DND-41 (cell line): ENCODE results near the gene SYT1.

ENCODE experiments used
- ATAC-seq: fragments of 200-7000 bp; cut with Tn5 transposase; 3 replicates; pipeline ENCODE4 v1.9.1; 2021; ENCODE audit warnings: low read depth; ENCODE audit not compliant: insufficient read depth
- DNase-seq: peaks from one replicate; pipeline ENCODE4 v3.0.0-alpha.2; 2020
- H2AFZ ChIP-seq: 2 replicates; pipeline ENCODE4 v1.6.0; 2012; ENCODE audit warnings: low read depth, low read length
- H3K27ac ChIP-seq: 2 replicates; pipeline ENCODE4 v1.5.1; 2012; ENCODE audit warnings: low read length, inconsistent platforms
- H3K27me3 ChIP-seq: fragments of 200-600 bp; sonication (generic); 2 replicates; pipeline ENCODE4 v1.6.0; 2012; ENCODE audit warnings: low read length, mild to moderate bottlenecking, inconsistent platforms; ENCODE audit not compliant: insufficient read depth, poor library complexity
- H3K36me3 ChIP-seq: 2 replicates; pipeline ENCODE4 v1.5.1; 2012; ENCODE audit warnings: low read length, inconsistent platforms; ENCODE audit not compliant: insufficient read depth
- H3K4me1 ChIP-seq: 2 replicates; pipeline ENCODE4 v1.5.1; 2012; ENCODE audit warnings: mild to moderate bottlenecking, low read length; ENCODE audit not compliant: insufficient read depth
- H3K4me2 ChIP-seq: 2 replicates; pipeline ENCODE4 v1.6.0; 2012; ENCODE audit warnings: mild to moderate bottlenecking, moderate library complexity, low read length, inconsistent platforms; ENCODE audit not compliant: insufficient read depth
- H3K4me3 ChIP-seq, 2 experiments: fragments of 200-600 bp in 1 of 2; shearing (Covaris generic) in 1 of 2; 2 replicates each; pipeline ENCODE4 v1.5.1; 2012 to 2016; ENCODE audit warnings: inconsistent platforms in 2 of 2, low read length in 2 of 2, mild to moderate bottlenecking in 2 of 2, low read depth in 1 of 2, moderate library complexity in 1 of 2
- H3K79me2 ChIP-seq: 2 replicates; pipeline ENCODE4 v1.6.0; 2012; ENCODE audit warnings: low read length, inconsistent platforms; ENCODE audit not compliant: insufficient read depth
- H3K9ac ChIP-seq: 2 replicates; pipeline ENCODE4 v1.6.0; 2012; ENCODE audit warnings: low read depth, mild to moderate bottlenecking, inconsistent platforms, low read length, moderate library complexity
- H3K9me3 ChIP-seq: 2 replicates; pipeline ENCODE4 v1.5.1; 2012; ENCODE audit warnings: low read length, moderate library complexity, mild to moderate bottlenecking, inconsistent platforms; ENCODE audit not compliant: insufficient read depth, severe bottlenecking
- H4K20me1 ChIP-seq: 2 replicates; pipeline ENCODE4 v1.6.0; 2012; ENCODE audit warnings: low read length; ENCODE audit not compliant: insufficient read depth
- CTCF ChIP-seq: IDR thresholded peaks from 2 replicates; pipeline ENCODE4 v1.5.1; 2012; ENCODE audit warnings: borderline replicate concordance, low read length, moderate library complexity, mild to moderate bottlenecking; ENCODE audit not compliant: poor library complexity, severe bottlenecking; ENCODE audit errors: extremely low read depth
- EZH2 ChIP-seq: IDR thresholded peaks from 3 replicates; pipeline ENCODE4 v1.6.1; 2012; ENCODE audit warnings: borderline replicate concordance, low read depth, mild to moderate bottlenecking, moderate library complexity, low read length, inconsistent platforms; ENCODE audit not compliant: severe bottlenecking

The SYT1 gene

DNA sequence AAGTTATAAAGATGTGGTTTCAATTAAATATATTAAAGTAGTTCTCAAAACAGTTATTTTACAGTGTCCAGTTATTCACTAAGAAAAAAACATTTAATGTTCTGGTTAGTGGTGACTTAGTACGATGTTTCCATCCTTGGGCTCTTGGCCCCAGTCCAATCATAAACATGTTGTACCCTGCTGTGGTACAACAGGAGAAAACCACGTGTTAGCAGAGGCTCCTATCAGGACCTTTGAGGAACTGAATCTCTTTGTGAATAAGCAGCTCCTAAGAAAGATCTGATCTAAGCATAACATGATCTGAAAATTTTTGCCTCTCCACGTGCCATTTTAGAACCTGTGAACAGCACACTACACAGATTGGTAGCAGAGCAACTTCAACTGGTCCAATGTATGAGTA, 234.0 kb downstream of the SYT1 start:
- no peak overlapping the region for H3K4me2 ChIP-seq
- TF ChIP-seq CTCF (no peak), EZH2 (no peak)
- no peaks in the 10 kb centered on the region for H3K4me1 ChIP-seq
- no peaks in the 10 kb centered on the region for H3K9me3 ChIP-seq
- no peak overlapping the region for H3K27ac ChIP-seq
- no peak overlapping the region for H3K4me3 ChIP-seq
- no peak overlapping the region for H3K9ac ChIP-seq
- no peaks in the 10 kb centered on the region for H3K79me2 ChIP-seq
- no peak for ATAC-seq
- H2AFZ ChIP-seq: no peak overlapping the region
- H3K27me3 ChIP-seq: no peaks in the 10 kb centered on the region
- DNase-seq: no peak
- no peaks in the 10 kb centered on the region for H4K20me1 ChIP-seq
- H3K36me3 ChIP-seq: no peaks in the 10 kb centered on the region

GRCh38 chr12:79108962-79109361, 244.4 kb downstream of the SYT1 start:
- no peak for TF ChIP-seq CTCF
- no peak for TF ChIP-seq EZH2
- Histone ChIP-seq H3K4me1 (no peaks in the 10 kb centered on the region), H2AFZ (no peak overlapping the region), H3K4me3 (no peak overlapping the region), H3K79me2 (no peaks in the 10 kb centered on the region), H3K9me3 (no peaks in the 10 kb centered on the region), H3K27ac (no peak overlapping the region), H3K9ac (no peak overlapping the region), H4K20me1 (no peaks in the 10 kb centered on the region), H3K4me2 (no peak overlapping the region), H3K27me3 (no peaks in the 10 kb centered on the region), H3K36me3 (no peaks in the 10 kb centered on the region)
- DNase-seq (no peak), ATAC-seq (no peak)

- Histone ChIP-seq H3K9me3 (no peaks in the 10 kb centered on the region), H3K79me2 (no peaks in the 10 kb centered on the region), H4K20me1 (no peaks in the 10 kb centered on the region), H3K4me1 (no peaks in the 10 kb centered on the region), H3K27ac (no peak overlapping the region), H3K36me3 (no peaks in the 10 kb centered on the region), H2AFZ (no peak overlapping the region), H3K4me2 (no peak overlapping the region), H3K27me3 (no peaks in the 10 kb centered on the region), H3K4me3 (no peak overlapping the region), H3K9ac (no peak overlapping the region)
- ATAC-seq: no peak
- DNase-seq: no peak
- TF ChIP-seq EZH2 (no peak), CTCF (no peak)
These were observed 250.3 kb downstream of the SYT1 start for GRCh38 chr12:79114896-79115295.

DNA sequence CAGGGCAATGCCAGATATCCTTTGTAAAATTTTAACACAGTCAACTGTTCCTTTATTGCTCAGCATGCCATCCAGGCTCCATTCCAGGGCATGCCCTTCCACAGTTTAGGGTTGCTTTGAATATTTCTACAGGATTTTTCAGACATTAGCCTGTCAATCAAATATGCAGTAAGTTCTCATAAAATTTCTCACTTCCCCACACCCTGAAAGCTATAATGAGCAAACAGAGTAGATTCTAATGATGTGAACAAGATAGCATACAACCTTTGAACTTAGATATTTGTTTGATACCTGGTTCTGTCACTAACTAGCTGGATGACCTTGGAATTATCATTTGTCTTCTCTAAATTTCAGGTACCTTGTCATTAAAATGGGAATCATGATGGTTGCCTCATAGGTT, 251.2 kb downstream of the SYT1 start:
- H4K20me1 ChIP-seq: no peaks in the 10 kb centered on the region
- TF ChIP-seq CTCF (no peak), EZH2 (no peak)
- H3K4me1 ChIP-seq: no peaks in the 10 kb centered on the region
- ATAC-seq: no peak
- H3K27me3 ChIP-seq: no peaks in the 10 kb centered on the region
- H3K4me2 ChIP-seq: no peak overlapping the region
- H3K9me3 ChIP-seq: no peaks in the 10 kb centered on the region
- no peak overlapping the region for H3K4me3 ChIP-seq
- no peak overlapping the region for H2AFZ ChIP-seq
- no peak overlapping the region for H3K9ac ChIP-seq
- no peaks in the 10 kb centered on the region for H3K79me2 ChIP-seq
- no peaks in the 10 kb centered on the region for H3K36me3 ChIP-seq
- H3K27ac ChIP-seq: no peak overlapping the region
- no peak for DNase-seq
